ENCODE results near the gene ARHGEF39. TPM values are rescaled to one million over a fixed set of nuclear protein-coding genes. Genes with fewer than 3 reads are reported as not detected.

The ARHGEF39 gene
- total RNA-seq, 3 donors from 2014 or later = 0.59 to 1.6 (median 0.80) TPM

DNA sequence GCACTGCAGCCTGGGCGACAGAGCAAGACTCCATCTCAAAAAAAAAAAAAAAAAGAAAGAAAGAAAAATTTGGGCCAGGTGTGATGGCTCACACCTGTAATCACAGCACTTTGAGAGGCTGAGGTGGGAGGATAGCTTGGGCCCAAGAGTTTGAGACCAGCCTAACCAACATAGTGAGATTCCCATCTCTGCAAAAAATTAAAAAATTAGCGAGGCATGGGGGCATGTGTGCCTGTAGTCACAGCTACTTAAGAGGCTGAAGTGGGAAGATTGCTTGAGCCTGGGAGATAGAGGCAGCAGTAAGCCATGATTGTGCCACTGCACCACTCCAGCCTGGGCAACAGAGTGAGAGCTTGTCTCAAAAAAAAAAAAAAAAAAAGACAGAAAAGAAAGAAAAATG is 11.4 kb downstream of the ARHGEF39 start:
- Histone ChIP-seq H3K27me3 (no peaks in the 10 kb centered on the region), H3K27ac (no peak overlapping the region), H3K36me3 (no peaks in the 10 kb centered on the region), H3K4me1 (no peaks in the 10 kb centered on the region), H3K9me3 (no peaks in the 10 kb centered on the region), H3K4me3 (no peak overlapping the region)
- DNase-seq (ENCODE audit: low spot score in 2 of 2) = no peak
- intact Hi-C loops (cut with DNase I; ENCODE audit: low total_unique reads) = loop anchor here (5.0 kb wide), 1 partner anchor 46 kb away; the partner anchor contains the start of gene TESK1
- TF ChIP-seq POLR2A (IDR thresholded peaks at IDR 0.05) (no peak), POLR2AphosphoS5 (IDR thresholded peaks at IDR 0.05) (no peak), CTCF (IDR thresholded peaks at IDR 0.05) (no peak)

GRCh38 chr9:35652829-35653209 is 12.2 kb downstream of the ARHGEF39 start:
- Histone ChIP-seq H3K9me3 (no peaks in the 10 kb centered on the region), H3K27me3 (no peaks in the 10 kb centered on the region), H3K27ac (no peak overlapping the region), H3K4me1 (no peaks in the 10 kb centered on the region), H3K36me3 (no peaks in the 10 kb centered on the region), H3K4me3 (no peak overlapping the region)
- DNase-seq (ENCODE audit: low spot score in 2 of 2) = no peak
- TF ChIP-seq POLR2A (IDR thresholded peaks at IDR 0.05) (no peak), CTCF (IDR thresholded peaks at IDR 0.05) (no peak), POLR2AphosphoS5 (IDR thresholded peaks at IDR 0.05) (no peak)
- intact Hi-C loops (cut with DNase I; ENCODE audit: low total_unique reads) = loop anchor here (5.0 kb wide), 1 partner anchor 46 kb away; the partner anchor contains the start of gene TESK1

DNA sequence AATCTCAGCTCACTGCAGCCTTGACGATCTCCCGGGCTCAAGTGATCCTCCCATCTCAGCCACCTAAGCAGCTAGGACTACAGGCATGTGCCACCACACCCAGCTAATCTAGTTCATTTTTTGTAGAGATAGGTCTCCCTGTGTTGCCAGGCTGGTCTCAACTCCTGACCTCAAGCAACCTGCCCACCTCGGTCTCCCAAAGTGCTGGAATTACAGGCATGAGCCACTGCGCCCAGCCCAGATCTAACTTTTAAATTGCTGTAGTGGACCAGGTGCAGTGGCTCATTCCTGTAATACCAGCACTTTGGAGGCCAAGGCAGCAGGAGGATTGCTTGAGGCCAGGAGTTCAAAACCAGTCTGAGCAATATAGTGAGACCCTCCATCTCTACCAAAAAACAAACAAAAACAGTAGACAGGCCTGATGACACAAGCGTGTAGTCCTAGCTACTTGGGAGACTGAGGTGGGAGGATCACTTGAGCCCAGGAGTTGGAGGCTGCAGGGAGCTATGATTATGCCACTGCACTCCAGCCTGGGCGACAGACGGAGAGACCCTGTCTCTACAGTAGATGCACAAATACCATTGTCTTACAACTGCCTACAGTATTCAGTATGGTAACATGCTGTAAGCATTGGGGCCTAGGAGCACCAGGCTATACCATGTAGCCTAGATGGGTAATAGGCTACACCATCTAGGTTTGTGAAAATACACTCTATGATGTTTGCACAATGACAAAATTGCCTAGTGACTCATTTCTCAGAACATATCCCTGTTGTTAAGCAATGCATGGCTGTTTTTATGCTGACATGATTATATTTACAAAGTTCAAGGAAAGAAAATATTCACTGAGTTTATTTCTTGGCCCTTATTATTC is 12.8 kb downstream of the ARHGEF39 start:
- intact Hi-C loops (cut with DNase I; ENCODE audit: low total_unique reads) = loop anchor here (5.0 kb wide), 1 partner anchor 45 kb away; the partner anchor contains the start of gene TESK1
- Histone ChIP-seq H3K4me1 (no peaks in the 10 kb centered on the region), H3K27ac (no peak overlapping the region), H3K27me3 (no peaks in the 10 kb centered on the region), H3K36me3 (no peaks in the 10 kb centered on the region), H3K4me3 (no peak overlapping the region), H3K9me3 (no peaks in the 10 kb centered on the region)
- DNase-seq (ENCODE audit: low spot score in 2 of 2) = no peak
- TF ChIP-seq POLR2A (IDR thresholded peaks at IDR 0.05) (no peak), CTCF (IDR thresholded peaks at IDR 0.05) (no peak), POLR2AphosphoS5 (IDR thresholded peaks at IDR 0.05) (no peak)

GRCh38 chr9:35650341-35651158 is 14.4 kb downstream of the ARHGEF39 start, which contains the start of gene SIT1:
Gene SIT1, minus strand, starts transcription at chr9:35650931. Its CDS starts 78 bp downstream, at chr9:35650853.
- Histone ChIP-seq H3K27ac (peak within 1 kb of the TSS; percentile 7 to 66), H3K9me3 (no peaks in the 10 kb centered on the region), H3K27me3 (no peaks in the 10 kb centered on the region), H3K4me1 (no peaks in the 10 kb centered on the region), H3K4me3 (peak within 1 kb of the TSS in 2 of 3 donors; percentile 3 to 7), H3K36me3 (no peaks in the 10 kb centered on the region)
- no peak for DNase-seq (ENCODE audit: low spot score in 2 of 2)
- intact Hi-C loops (cut with DNase I; ENCODE audit: low total_unique reads) = loop anchor here (5.0 kb wide), 1 partner anchor 43 kb away; the partner anchor contains the start of gene TESK1
- no peak for TF ChIP-seq POLR2AphosphoS5 (IDR thresholded peaks at IDR 0.05)
- TF ChIP-seq CTCF (IDR thresholded peaks at IDR 0.05) = no peak

Data from breast epithelium (tissue), 4 donors.